HG03064 (cell line): ENCODE data around the gene PKD1.

Source experiments
- ATAC-seq: cut with Tn5 transposase; IDR thresholded peaks from one replicate; pipeline ENCODE4 v1.9.1; 2021; ENCODE audit warnings: low read depth; ENCODE audit not compliant: unreplicated experiment

The PKD1 gene

DNA sequence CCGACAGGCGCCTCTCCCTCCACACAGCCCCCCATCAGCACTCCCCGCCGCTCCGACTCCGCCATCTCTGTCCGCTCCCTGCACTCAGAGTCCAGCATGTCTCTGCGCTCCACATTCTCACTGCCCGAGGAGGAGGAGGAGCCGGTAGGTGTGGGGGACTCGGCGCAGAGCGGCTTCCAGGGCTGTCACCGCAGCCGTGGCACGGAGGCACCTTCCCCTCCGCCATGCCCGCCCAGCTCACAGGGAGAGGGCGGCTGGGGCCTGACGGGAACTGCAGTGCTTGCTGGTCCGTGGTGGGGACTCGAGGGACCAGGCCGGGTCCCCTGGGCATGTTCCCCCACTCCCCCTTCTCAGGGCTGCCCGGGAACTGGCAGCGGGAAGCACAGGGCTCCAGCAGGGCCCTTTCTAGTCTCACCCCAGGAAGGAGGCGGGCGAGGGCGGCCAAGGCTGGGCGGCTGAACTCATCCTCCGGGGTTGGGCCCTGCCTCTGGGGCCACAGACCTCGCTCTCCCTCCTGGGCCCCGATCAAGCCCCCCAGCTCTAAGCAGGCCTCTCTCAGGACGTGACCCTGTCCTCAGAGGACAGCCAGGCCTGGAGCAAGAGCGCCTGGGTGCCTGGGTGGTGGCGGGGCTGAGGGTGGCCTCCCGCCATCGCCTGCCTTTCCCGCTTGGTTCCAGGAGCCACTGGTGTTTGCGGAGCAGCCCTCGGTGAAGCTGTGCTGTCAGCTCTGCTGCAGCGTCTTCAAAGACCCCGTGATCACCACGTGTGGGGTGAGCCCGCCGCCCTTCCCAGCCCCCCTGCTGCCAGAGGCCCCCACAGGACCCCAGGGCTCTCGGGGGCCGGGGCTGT lies 35.1 kb upstream of the PKD1 start:
- ATAC-seq: no peak

- ATAC-seq: no peak
These were observed 34.4 kb upstream of the PKD1 start for GRCh38 chr16:2170080-2170479.

GRCh38 chr16:2167068-2167638 lies 31.5 kb upstream of the PKD1 start:
- ATAC-seq: no peak

- ATAC-seq: no peak
These were observed 30.8 kb upstream of the PKD1 start for GRCh38 chr16:2166263-2167067.

- no peak for ATAC-seq
These were observed 30.2 kb upstream of the PKD1 start for GRCh38 chr16:2165861-2166260.

DNA sequence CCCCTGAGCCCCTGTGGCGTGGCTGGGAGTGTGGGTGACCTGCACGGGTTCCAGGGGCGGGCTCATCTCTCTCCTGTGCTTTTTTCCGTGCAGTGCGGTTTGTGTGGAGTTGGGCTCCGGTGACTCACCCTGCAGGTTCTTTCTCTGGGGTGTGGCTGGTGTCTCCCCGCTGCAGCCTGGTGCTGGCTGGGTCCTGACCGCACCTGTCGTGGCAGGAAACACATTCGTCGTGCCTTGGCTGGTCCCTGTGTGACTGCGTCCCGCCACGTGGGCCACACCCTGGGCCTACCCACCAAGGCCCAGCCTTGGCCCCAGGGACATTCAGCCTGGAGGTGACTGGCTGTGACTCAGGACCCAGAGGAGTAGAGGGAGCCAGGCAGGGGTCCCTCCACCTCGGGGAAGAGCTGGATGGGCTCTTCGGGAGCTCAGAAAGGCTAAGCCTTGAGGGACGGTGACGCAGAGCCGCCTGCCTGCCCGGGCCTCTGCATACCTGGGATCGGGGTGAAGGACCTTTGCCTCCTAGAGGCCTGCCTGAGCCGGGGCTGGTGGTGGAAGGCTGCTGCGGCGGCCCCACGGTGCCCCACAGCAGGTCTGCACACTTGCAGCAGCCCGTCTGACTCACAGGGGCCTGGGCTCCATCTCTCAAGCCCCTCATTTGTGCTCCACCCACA lies 27.6 kb upstream of the PKD1 start:
- no peak for ATAC-seq

DNA sequence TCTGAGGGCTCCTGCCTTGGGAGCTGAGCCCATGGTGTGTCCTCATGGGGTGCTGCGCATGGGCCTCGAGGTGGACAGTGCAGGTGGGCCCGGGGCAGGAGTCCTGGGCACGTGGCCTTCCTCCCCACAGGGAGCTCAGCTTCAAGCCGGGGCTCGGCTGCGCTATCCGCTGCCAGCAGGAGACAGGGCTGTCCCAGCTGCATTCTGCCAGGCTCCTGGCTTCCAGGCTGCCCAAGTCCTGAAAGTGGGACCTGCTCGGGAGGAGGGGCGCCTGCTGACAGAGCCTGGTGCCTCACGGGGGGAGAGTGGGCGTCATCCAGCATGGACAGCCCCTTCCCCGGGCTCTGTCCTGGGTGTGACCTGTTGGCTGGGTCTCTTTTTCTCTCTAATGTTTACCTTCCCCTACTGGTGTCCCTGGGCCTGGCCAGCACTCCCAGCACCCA lies 27.0 kb upstream of the PKD1 start:
- ATAC-seq: no peak

- no peak for ATAC-seq
These were observed 26.2 kb upstream of the PKD1 start for GRCh38 chr16:2161911-2162310.

DNA sequence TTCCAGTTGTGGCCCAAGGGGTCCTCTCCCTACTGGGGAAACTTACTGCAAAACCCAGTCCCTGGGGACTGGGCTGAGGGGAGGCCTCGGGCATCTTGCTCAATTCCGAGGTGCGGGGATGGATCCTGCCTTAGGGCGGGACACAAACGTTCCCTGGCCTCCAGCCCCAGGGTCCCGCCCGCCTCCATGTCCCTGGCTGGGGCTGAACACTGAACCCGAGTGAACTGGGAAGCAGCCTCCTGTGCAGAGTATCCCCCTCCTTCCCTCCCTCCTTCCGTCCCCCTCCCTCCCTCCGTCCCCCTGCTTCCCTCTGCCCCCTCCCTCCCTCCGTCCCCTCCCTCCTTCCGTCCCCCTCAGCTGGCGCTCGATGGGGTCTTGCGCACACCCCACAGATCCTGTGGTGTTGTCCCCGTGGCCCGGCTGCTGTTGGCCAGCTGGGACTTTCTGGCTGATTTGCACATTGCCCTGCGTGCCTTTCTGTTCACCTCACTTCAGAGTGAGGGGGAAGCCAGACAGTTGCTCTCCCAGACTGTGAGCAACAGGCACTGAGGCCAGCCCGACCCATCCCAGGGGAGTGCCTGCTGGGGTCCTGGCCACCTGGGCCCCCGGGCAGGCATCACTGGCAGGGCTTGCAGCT lies 25.3 kb upstream of the PKD1 start:
- no peak for ATAC-seq

- no peak for ATAC-seq
These were observed 23.6 kb upstream of the PKD1 start for GRCh38 chr16:2159175-2159838.

DNA sequence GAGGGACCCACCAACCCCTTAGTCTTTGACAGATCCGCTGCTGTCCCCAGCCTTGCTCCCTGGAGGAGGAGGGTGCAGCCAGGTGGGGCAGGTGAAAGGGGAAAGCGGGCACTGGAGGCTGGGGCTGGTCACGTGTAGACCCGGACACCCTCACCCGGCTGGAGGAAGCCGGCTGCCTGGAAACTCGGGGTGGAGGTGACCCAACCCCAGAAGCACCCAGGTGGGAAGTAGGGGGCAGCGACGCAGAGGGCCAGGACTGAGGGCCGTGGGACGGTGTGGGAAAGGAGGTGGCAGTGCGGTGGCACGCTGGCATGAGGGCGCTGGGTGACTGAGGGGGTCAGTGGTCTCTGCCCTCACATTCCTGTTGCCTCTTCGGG lies 22.6 kb upstream of the PKD1 start:
- no peak for ATAC-seq

- no peak for ATAC-seq
These were observed 22.0 kb upstream of the PKD1 start for GRCh38 chr16:2157480-2158261.

DNA sequence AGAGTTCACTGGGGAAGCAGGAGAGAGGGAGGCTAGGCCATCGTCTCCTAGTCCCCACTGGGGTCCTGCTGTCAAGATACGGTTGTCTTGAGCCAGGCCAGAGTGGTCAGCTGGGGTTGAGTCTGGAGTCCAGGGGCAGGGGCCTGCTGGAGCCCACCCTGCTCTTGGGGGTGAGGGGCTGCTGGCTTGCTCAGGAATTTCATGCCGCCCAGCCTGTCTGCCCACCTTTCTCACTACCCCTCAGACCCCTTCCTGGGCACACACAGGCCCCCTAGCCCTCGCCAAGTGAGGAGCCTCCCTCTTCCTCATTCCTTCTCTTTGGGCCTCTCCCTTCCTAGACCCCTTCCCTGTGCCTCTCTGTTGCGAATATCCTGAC lies 21.1 kb upstream of the PKD1 start:
- no peak for ATAC-seq

DNA sequence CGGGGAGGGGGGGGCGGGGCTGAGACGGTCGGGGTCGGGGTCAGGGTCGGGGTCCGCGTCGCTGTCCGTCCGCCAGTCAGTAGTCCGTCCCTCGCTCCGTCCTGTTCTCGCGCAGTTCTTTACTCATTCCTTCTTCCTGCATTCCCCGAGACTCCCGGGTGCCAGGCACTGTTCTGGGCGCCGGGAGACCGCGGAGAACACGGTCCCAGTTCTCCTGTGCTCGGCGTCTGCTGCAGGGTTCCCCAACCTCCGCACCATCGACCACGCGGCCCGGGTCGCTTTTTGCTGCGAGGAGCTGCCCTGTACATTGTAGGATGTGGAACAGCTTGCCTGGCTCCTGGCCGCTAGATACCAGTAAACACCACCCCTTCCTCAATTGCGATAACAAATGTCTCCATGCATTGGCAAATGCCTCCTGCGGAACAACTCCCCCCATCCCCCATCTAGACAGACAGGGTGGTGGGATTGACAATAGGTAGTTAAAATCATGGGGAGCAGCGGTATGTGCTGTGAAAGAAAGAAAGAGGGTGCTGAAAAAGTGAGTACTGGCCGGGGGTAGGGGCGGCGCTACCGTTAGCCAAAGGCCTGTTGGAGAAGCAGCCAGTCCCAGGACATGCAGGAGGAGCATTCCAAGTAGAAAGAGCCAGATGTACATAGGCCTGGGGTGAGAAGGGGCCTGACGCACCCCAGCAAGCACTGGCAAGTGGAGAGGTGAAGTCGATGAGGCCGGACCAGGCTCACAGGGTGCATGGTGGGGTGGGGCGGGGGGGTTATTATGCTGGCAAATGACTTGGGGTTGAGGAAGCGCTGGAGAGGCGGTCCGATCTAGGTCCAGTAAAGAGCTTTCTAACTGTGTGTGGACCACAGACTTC lies 20.5 kb upstream of the PKD1 start:
- ATAC-seq: no peak

GRCh38 chr16:2155091-2155950 lies 19.6 kb upstream of the PKD1 start, which contains the start of gene TRAF7:
TSS of gene TRAF7 (plus strand) at chr16:2155782. CDS start at chr16:2163921, 8,139 bp downstream.
- ATAC-seq: peak; percentile 83

DNA sequence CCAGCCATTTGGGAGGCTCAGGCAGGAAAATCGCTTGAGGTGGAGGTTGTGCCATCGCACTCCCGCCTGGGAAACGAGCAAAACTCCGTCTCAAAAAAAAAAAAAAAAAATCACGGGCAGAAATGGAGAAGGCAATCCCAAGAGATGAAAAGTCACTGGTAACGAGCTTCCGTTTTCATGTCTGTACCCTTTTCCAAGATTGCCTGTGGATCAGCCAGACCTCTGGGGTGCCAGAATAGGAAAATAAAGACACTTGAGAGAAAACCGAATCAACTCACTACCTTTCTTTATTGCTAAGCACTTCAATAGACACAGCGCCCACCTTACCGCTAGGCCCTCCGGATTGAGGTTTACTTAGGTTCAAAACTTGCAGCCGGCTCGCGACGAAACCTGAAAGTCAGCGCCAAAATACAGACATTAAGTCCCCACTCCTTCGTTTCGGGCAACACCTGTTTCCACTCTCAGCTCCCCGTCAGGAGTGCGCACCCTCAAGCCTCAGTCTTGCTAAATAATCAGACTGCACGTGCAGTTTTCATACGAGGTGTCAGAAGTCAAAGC lies 18.9 kb upstream of the PKD1 start:
- no peak for ATAC-seq
